ENCODE results near the gene LMTK2. TPM values are rescaled to one million over a fixed set of nuclear protein-coding genes. Genes with fewer than 3 reads are reported as not detected.

The LMTK2 gene
- total RNA-seq, 1 experiment from 2014 or later = 37.1 TPM

- no peaks in the 10 kb centered on the region for H3K9me3 ChIP-seq (ENCODE audit: insufficient read depth, low read depth)
- CTCF ChIA-PET = no interaction called here
Measured at GRCh38 chr7:98123365-98123696, 16.7 kb downstream of the LMTK2 start.

DNA sequence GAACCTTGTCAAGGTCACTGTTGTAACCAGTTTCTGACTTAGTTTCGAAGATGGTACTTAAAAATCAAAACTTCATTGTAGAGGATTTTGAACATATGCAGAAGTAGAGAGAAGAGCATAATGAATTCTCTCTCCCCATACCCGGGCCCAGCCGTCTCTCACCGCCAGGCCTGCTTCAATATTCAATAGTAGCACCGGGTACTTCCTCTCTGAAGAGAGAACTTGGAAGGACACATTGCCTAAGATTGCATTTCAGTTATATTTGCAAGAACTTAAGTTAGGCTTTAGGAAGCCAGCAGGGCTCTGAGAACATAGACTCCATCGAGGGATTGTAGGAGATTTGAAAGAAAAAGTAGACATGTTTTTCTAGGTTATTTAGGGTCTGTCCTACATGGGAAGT, 19.1 kb downstream of the LMTK2 start:
- H3K4me2 ChIP-seq = no peak overlapping the region
- ChIA-PET CTCF (no interaction called here), POLR2A (ENCODE audit: unreplicated experiment) (no interaction called here)

More at GRCh38 chr7:98123365-98123696, 16.7 kb downstream of the LMTK2 start:
- BruUV-seq (replicated peaks) = no TSS peak
- no peaks in the 10 kb centered on the region for H3K9me2 ChIP-seq (ENCODE audit: insufficient read depth)
- no peak overlapping the region for H3K4me3 ChIP-seq
- H3K79me2 ChIP-seq (ENCODE audit: low read depth) = peaks cover 94% of the 10 kb centered on the region
- POLR2A ChIA-PET (ENCODE audit: unreplicated experiment) = no interaction called here
- no peak overlapping the region for H2AFZ ChIP-seq
- no peak overlapping the region for H3K27ac ChIP-seq
- intact Hi-C loops (cut with micrococcal nuclease; ENCODE audit: unreplicated experiment) = no loop called here
- TF ChIP-seq EZH2 (IDR thresholded peaks at IDR 0.05; ENCODE audit: low read depth) = no peak
- TF ChIP-seq CTCF (conservative IDR thresholded peaks at IDR 0.05) = no peak
- no peak for DNase-seq
- peaks cover 36% of the 10 kb centered on the region for H3K4me1 ChIP-seq (replicated peaks; ENCODE audit: insufficient read depth)
- H3K36me3 ChIP-seq (ENCODE audit: low read depth) = no peaks in the 10 kb centered on the region
- no peaks in the 10 kb centered on the region for H4K20me1 ChIP-seq (ENCODE audit: insufficient read depth)
- H3K4me2 ChIP-seq = no peak overlapping the region
- H3F3A ChIP-seq (ENCODE audit: insufficient read depth, low read depth) = peaks cover 18% of the 10 kb centered on the region
- no peaks in the 10 kb centered on the region for H3K27me3 ChIP-seq (ENCODE audit: insufficient read depth, low read depth)

DNA sequence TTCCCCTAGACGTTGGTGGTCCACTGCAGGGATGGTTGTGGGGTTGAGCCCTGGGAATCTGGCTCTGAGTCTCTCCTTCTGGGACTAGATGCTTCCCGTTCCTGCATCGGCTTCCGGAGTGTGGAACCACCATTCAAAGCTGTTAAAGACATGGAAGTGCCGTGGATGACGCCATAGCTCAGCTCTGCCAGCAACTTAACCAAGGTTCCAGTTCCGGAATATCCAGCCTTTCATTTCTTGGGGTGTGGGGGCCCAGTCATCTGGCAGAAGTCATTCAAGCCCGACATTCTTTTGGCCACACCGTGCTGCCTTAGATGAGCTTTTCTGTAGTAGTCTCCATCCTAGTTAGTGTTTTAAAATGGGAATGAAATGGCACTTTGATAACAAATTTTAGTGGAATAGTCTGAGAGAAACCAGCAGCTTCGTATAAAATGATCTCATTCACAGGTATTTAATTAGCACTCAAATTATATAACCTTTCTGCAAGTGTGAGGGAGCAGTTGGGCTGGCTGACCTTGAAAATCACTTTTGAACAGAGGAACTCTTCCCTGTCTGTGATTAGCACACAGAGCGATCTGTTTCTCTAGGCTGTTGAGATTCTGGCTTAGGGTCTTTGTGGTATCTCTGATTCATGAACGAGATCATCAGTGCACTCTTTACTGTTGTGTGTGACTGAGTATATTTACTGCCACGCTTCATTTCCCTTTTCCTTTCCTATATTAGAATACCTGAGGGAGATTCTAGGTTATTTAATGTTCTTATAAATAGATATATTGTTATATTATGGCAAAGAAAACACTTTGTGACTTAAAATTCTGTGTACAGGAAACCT, 19.9 kb downstream of the LMTK2 start:
- Histone ChIP-seq H3K27ac (peak overlapping the region; percentile 14), H3K4me3 (no peak overlapping the region), H3K36me3 (ENCODE audit: low read depth) (no peaks in the 10 kb centered on the region), H3K4me2 (no peak overlapping the region), H3K9me3 (ENCODE audit: insufficient read depth, low read depth) (no peaks in the 10 kb centered on the region), H3F3A (ENCODE audit: insufficient read depth, low read depth) (peaks cover 17% of the 10 kb centered on the region), H4K20me1 (ENCODE audit: insufficient read depth) (no peaks in the 10 kb centered on the region), H2AFZ (no peak overlapping the region), H3K27me3 (ENCODE audit: insufficient read depth, low read depth) (no peaks in the 10 kb centered on the region), H3K4me1 (replicated peaks; ENCODE audit: insufficient read depth) (peaks cover 26% of the 10 kb centered on the region), H3K9me2 (ENCODE audit: insufficient read depth) (no peaks in the 10 kb centered on the region), H3K79me2 (ENCODE audit: low read depth) (peaks cover 94% of the 10 kb centered on the region)
- no peak for TF ChIP-seq CTCF (conservative IDR thresholded peaks at IDR 0.05)
- no peak for TF ChIP-seq EZH2 (IDR thresholded peaks at IDR 0.05; ENCODE audit: low read depth)
- BruUV-seq (replicated peaks) = no TSS peak
- ChIA-PET POLR2A (ENCODE audit: unreplicated experiment) (interaction anchor here (0.6 kb wide), 1 partner anchor 216 kb away, joined by 3 read pairs; no protein-coding TSS in a partner anchor), CTCF (no interaction called here)
- no peak for DNase-seq
- intact Hi-C loops (cut with micrococcal nuclease; ENCODE audit: unreplicated experiment) = no loop called here

More for the DNA sequence above, 19.1 kb downstream of the LMTK2 start:
- no TSS peak for BruUV-seq (replicated peaks)
- Histone ChIP-seq H3K9me2 (ENCODE audit: insufficient read depth) (no peaks in the 10 kb centered on the region), H3K27ac (no peak overlapping the region), H3K79me2 (ENCODE audit: low read depth) (peaks cover 96% of the 10 kb centered on the region), H3K4me1 (replicated peaks; ENCODE audit: insufficient read depth) (peaks cover 26% of the 10 kb centered on the region), H4K20me1 (ENCODE audit: insufficient read depth) (no peaks in the 10 kb centered on the region), H3F3A (ENCODE audit: insufficient read depth, low read depth) (peaks cover 9% of the 10 kb centered on the region), H2AFZ (no peak overlapping the region), H3K36me3 (ENCODE audit: low read depth) (no peaks in the 10 kb centered on the region), H3K27me3 (ENCODE audit: insufficient read depth, low read depth) (no peaks in the 10 kb centered on the region), H3K4me3 (no peak overlapping the region), H3K9me3 (ENCODE audit: insufficient read depth, low read depth) (no peaks in the 10 kb centered on the region)
- no peak for TF ChIP-seq CTCF (conservative IDR thresholded peaks at IDR 0.05)
- TF ChIP-seq EZH2 (IDR thresholded peaks at IDR 0.05; ENCODE audit: low read depth) = no peak
- intact Hi-C loops (cut with micrococcal nuclease; ENCODE audit: unreplicated experiment) = no loop called here
- no peak for DNase-seq

All from PC-9 (cell line).